Fibroblast of the aortic adventitia (primary cell): Measurements from ENCODE around the gene ALOX15B. TPM values are rescaled to one million over a fixed set of nuclear protein-coding genes. Genes with fewer than 3 reads are reported as not detected.
"Not testable (repeated sequence)": the region's sequence is repeated elsewhere in the genome, so short reads cannot be mapped to it uniquely, and the experiment has no call there.

Source experiments
- DNase-seq: peaks from one replicate; pipeline ENCODE4 v3.0.0-alpha.2; 2010; ENCODE audit warnings: low read depth
- H3K4me3 ChIP-seq: 2 replicates; pipeline ENCODE4 v1.5.1; 2011; ENCODE audit warnings: low read depth, mild to moderate bottlenecking, control low read depth, low read length, moderate library complexity
- total RNA-seq: library from RNA; depleted of rRNA; stranded (reverse); fragments of >200 nt; gene quantifications from 2 replicates; pipeline ENCODE4 v1.2.3, GENCODE V29; 2012; ENCODE audit warnings: low replicate concordance
- TF ChIP-seq, protein P1 (sequence below): IDR thresholded peaks from 2 replicates; pipeline ENCODE4 v1.5.1; 2011; ENCODE audit warnings: mild to moderate bottlenecking, low read length, control low read depth, inconsistent platforms; ENCODE audit not compliant: insufficient read depth

The ALOX15B gene
- total RNA-seq, 1 donor: not detected

DNA sequence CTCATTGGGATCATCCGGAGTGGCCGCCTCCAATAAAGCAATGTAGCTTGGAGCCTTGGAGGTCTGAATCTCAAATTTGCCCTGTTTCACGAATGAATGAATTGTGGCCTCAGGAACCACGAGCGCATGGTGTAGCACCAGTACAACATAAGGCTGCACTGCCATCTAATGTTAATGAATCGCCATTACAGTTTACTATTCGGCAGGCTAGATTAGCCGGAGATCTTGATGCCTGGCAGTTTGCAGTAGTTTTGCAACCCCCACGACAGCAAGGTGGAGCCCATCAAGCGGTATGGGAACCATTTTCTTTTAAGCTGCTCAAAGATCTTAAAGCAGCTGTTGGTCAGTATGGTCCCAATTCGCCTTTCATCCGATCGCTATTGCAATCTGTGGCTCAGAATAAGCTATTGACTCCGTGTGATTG lies 18.8 kb downstream of the ALOX15B start:
- TF ChIP-seq, protein P1, sequence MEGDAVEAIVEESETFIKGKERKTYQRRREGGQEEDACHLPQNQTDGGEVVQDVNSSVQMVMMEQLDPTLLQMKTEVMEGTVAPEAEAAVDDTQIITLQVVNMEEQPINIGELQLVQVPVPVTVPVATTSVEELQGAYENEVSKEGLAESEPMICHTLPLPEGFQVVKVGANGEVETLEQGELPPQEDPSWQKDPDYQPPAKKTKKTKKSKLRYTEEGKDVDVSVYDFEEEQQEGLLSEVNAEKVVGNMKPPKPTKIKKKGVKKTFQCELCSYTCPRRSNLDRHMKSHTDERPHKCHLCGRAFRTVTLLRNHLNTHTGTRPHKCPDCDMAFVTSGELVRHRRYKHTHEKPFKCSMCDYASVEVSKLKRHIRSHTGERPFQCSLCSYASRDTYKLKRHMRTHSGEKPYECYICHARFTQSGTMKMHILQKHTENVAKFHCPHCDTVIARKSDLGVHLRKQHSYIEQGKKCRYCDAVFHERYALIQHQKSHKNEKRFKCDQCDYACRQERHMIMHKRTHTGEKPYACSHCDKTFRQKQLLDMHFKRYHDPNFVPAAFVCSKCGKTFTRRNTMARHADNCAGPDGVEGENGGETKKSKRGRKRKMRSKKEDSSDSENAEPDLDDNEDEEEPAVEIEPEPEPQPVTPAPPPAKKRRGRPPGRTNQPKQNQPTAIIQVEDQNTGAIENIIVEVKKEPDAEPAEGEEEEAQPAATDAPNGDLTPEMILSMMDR: peak; percentile 73
- DNase-seq: peak; percentile 84
- no peak overlapping the region for H3K4me3 ChIP-seq

DNA sequence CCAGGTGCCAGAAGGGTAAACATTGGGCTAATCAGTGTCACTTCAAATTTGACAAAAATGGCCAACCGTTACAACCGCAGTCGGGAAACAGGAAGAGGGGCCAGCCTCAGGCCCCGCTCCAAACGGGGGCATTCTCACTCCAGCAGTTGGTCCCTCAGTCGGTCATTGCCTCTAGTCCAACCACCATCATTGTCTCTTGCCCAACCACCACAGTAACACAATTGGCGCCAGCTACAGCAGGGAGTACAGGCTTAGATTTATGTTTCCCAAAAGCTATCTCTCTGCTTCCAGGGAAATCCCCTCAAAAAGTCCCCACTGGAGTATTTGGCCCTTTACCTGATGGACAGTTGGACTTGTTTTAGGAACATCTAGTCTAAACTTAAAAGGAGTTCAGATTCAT lies 20.3 kb downstream of the ALOX15B start:
- TF ChIP-seq, protein P1: no peak
- no peak for DNase-seq

DNA sequence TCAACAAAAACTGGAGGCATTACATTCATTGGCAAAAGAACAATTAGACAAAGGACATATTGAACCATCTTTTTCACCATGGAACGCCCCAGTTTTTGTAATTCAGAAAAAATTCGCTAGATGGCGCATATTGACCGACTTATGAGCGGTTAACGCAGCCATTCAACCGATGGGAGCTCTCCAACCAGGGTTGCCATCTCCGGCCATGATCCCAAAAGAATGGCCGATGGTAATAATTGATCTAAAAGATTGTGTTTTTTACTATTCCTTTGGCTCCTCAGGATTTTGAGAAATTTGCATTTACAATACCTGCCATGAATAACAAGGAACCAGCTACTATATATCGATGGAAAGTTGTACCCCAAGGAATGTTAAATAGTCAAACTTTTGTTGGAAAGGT lies 21.4 kb downstream of the ALOX15B start:
- TF ChIP-seq, protein P1: peak; percentile 65
- DNase-seq: peak; percentile 80
- no peak overlapping the region for H3K4me3 ChIP-seq

More for the DNA sequence above, 20.3 kb downstream of the ALOX15B start:
- no peak overlapping the region for H3K4me3 ChIP-seq

DNA sequence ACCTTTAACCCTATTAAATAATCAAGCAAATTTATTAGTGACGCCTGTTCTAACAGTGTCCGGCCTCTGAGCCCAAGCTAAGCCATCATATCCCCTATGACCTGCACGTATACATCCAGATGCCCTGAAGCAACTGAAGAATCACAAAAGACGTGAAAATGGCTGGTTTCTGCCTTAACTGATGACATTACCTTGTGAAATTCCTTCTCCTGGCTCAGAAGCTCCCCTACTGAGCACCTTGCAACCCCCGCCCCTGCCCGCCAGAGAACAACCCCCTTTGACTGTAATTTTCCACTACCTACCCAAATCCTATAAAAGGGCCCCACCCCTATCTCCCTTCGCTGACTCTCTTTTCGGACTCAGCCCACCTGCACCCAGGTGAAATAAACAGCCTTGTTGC lies 23.0 kb downstream of the ALOX15B start:
- not testable (repeated sequence) for DNase-seq, H3K4me3 ChIP-seq

DNA sequence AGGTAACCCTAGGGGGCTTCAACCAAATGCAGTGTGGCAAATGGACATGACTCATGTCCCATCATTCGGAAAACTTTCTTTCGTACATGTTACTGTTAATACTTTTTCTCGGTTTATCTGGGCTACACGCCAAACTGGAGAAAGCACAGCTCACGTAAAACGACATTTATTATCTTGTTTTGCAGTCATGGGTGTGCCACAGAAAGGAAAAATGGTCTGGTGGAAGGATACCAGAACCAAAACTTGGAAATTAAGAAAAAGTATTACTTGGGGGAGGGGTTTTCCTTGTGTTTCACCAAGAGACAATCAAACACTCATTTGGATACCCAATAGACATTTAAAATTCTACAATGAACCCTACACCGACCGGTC lies 23.6 kb downstream of the ALOX15B start:
- TF ChIP-seq, protein P1: no peak
- no peak overlapping the region for H3K4me3 ChIP-seq
- DNase-seq: peak; percentile 62

DNA sequence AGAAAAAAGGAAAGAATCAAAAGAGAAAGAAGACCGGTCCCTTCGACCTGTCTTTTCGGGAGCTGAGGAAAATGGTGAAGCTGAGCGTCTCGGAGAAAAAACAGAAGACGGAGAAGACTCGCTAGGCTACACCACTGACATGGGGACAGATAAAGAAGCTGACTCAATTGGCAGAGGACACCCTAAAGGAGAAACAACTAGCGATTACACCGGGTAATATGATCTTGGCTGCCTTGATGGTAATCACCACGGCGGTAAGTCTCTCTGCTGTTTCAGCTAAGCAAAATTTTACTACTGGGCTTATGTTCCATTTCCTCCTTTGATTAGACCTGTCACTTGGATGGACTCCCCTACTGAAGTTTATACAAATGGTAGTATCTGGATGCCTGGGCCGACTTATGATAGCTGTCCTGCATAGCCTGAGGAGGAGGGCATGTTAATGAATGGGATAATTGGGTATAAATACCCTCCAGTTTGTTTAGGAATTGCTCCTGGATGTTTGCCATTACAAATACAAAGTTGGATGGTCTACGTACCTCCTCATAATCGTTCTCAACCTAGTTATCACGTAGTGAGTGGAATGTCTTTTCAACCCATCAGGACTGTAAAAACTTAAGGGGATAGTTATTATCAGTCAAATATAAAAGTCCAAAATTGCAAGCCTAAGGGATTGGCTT lies 24.1 kb downstream of the ALOX15B start:
- TF ChIP-seq, protein P1: no peak
- peak overlapping the region; percentile 38 for H3K4me3 ChIP-seq
- peak; percentile 20 for DNase-seq

DNA sequence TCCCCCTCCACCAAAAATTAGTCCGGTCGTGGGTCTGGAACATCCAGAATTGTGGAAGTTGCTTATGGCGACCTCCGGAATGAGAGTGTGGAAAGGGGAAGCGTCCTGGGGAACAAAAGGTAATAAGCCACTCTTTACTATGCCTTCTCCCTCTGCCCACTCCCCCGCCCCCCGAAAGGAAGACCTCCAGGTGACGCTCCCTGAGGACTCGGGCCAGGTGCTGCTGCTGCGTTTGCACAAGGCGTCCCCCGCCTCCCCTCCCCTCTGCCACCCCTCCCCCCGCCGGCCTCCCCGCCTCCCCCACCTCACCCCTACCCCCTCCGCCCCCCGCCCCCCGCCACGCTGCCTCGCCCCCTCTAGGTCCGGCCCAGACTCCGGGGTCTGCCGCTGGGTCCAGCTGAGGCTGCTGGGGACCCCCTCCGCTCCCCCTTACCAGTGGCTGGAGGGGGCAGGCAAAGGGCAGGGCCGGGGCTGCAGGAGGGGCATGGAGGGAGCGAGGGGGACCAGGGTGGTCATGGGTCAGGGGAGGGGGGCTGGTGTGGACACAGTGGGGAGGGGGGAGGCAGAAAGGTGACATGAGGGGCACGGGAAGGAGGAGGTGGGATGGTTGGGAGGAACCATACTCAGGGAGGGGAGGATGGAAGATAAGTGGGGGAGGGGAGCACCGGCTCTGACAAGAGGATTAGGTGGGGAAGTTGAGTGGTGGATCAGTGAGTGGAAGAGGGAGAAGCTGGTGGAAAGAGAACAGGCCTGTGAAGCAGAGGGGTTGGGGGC lies 25.1 kb downstream of the ALOX15B start:
- DNase-seq: no peak
- no peak overlapping the region for H3K4me3 ChIP-seq
- TF ChIP-seq, protein P1: no peak
